Measurements from ENCODE around the gene CALCB. TPM values are rescaled to one million over a fixed set of nuclear protein-coding genes. Genes with fewer than 3 reads are reported as not detected.

The CALCB gene
- total and polyA plus RNA-seq, 2 donors (not counting 3 experiments of a cell fraction or from before 2014, with no cell fraction given), result not detected

- intact Hi-C loops (cut with micrococcal nuclease) (no loop called here), dilution Hi-C loops (cut with MboI; ENCODE audit: extremely low pct_ligation_motif_present, low sequenced_read_pairs) (no loop called here)
- no peak overlapping the region for H3K4me2 ChIP-seq (ENCODE audit: insufficient read depth, low read length)
- H4K20me1 ChIP-seq (replicated peaks; ENCODE audit: control insufficient read depth, extremely low read depth, insufficient read depth, low read length), result no peaks in the 10 kb centered on the region
- H3K36me3 ChIP-seq (ENCODE audit: control insufficient read depth in 2 of 2, extremely low read depth in 1 of 2, insufficient read depth in 2 of 2, low read length in 2 of 2), result no peaks in the 10 kb centered on the region
- H2AFZ ChIP-seq (ENCODE audit: low read depth, low read length), result no peak overlapping the region
- H3K9me3 ChIP-seq (replicated peaks; ENCODE audit: control insufficient read depth, insufficient read depth, low read length), result no peaks in the 10 kb centered on the region
- no peak overlapping the region for H3K27ac ChIP-seq (ENCODE audit: insufficient read depth, low read depth, low read length)
- ChIA-PET CTCF (no interaction called here), POLR2A (no interaction called here)
- TF ChIP-seq GATA2 (IDR thresholded peaks at IDR 0.05; ENCODE audit: insufficient read depth, insufficient read length, low read depth, low read length) (no peak), EZH2 (IDR thresholded peaks at IDR 0.05; ENCODE audit: borderline replicate concordance, low read depth, low read length, severe bottlenecking) (no peak), POLR2A (IDR thresholded peaks at IDR 0.05; ENCODE audit: low read depth, low read length) (no peak), FOS (IDR thresholded peaks at IDR 0.05; ENCODE audit: borderline replicate concordance, insufficient read depth, low read length) (no peak), POLR2AphosphoS5 (IDR thresholded peaks at IDR 0.05; ENCODE audit: insufficient read depth, low read depth, low read length) (no peak), MAX (IDR thresholded peaks at IDR 0.05; ENCODE audit: insufficient read depth, insufficient read length) (no peak), MYC (IDR thresholded peaks at IDR 0.05; ENCODE audit: low read depth, low read length) (no peak), CTCF (IDR thresholded peaks at IDR 0.05; ENCODE audit: extremely low read depth in 1 of 2, insufficient read depth in 1 of 2, low read depth in 1 of 2, low read length in 2 of 2) (no peak), JUN (IDR thresholded peaks at IDR 0.05; ENCODE audit: borderline replicate concordance, insufficient read depth, insufficient read length, low read depth) (no peak)
- no peak overlapping the region for H3K9ac ChIP-seq (replicated peaks; ENCODE audit: extremely low read depth, insufficient read depth, low read length)
- DNase-seq (ENCODE audit: low read depth, low spot score) (no peak), FAIRE-seq (no peak)
- H3K79me2 ChIP-seq (ENCODE audit: control insufficient read depth, insufficient read depth, low read length), result no peaks in the 10 kb centered on the region
- BruUV-seq (replicated peaks), result no TSS peak
- no peaks in the 10 kb centered on the region for H3K9me1 ChIP-seq (replicated peaks; ENCODE audit: control insufficient read depth, extremely low read depth, insufficient read depth, low read length)
- H3K4me3 ChIP-seq (replicated peaks in 1 of 3; ENCODE audit: insufficient read depth in 1 of 3, low read depth in 1 of 3, low read length in 3 of 3), result no peak overlapping the region
- H3K27me3 ChIP-seq (ENCODE audit: control insufficient read depth in 2 of 2, insufficient read depth in 2 of 2, low read length in 2 of 2), result no peaks in the 10 kb centered on the region
- peaks cover 3% of the 10 kb centered on the region for H3K4me1 ChIP-seq (ENCODE audit: control insufficient read depth, extremely low read depth, insufficient read depth, low read length)
These were observed 35.3 kb downstream of the CALCB start for GRCh38 chr11:15108592-15109130.

All from endothelial cell of umbilical vein (primary cell).